ENCODE data around the gene RFC5.

DNA sequence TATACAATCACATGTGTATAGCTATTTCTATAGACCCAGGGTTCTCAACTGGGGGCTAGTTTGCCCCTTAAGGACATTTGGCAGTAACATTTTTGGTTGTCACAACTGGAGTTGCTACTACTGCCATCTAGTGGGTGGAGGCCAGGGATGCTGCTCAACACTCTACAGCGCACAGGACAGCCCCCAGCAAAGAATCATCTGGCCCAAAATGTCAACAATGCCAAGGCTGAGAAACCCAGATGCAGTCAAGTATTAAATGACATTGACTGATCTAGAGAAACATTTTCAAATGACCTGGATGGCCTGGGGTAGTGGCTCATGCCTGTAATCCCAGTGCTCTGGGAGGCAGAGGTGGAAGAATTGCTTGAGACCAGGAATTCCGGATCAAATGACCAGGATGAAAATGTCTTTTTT is 38.6 kb downstream of the RFC5 start:
- TF ChIP-seq, protein P1, sequence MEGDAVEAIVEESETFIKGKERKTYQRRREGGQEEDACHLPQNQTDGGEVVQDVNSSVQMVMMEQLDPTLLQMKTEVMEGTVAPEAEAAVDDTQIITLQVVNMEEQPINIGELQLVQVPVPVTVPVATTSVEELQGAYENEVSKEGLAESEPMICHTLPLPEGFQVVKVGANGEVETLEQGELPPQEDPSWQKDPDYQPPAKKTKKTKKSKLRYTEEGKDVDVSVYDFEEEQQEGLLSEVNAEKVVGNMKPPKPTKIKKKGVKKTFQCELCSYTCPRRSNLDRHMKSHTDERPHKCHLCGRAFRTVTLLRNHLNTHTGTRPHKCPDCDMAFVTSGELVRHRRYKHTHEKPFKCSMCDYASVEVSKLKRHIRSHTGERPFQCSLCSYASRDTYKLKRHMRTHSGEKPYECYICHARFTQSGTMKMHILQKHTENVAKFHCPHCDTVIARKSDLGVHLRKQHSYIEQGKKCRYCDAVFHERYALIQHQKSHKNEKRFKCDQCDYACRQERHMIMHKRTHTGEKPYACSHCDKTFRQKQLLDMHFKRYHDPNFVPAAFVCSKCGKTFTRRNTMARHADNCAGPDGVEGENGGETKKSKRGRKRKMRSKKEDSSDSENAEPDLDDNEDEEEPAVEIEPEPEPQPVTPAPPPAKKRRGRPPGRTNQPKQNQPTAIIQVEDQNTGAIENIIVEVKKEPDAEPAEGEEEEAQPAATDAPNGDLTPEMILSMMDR (IDR thresholded peaks at IDR 0.05), result peak in 3 of 4 experiments; percentile 7 to 36 (median 11)
- TF ChIP-seq POLR2AphosphoS5 (IDR thresholded peaks at IDR 0.05) (no peak), POLR2A (IDR thresholded peaks at IDR 0.05) (no peak)
